Measurements from ENCODE around the gene SLC22A3. TPM values are rescaled to one million over a fixed set of nuclear protein-coding genes. Genes with fewer than 3 reads are reported as not detected.

The SLC22A3 gene
- total and polyA plus RNA-seq, 2 of the 4 experiments (the other 2 are of a cell fraction): not detected

- WGBS, 2 experiments (ENCODE audit: extremely low coverage in 2 of 2, insufficient read length in 1 of 2): 67% methylated on average over 1 of the region's 2 CpGs; no CpG with 5 or more reads in 1 of the 2 experiments
- Histone ChIP-seq H3K9ac (ENCODE audit: low read depth, low read length) (no peak overlapping the region), H3K9me3 (ENCODE audit: control insufficient read depth, insufficient read depth, low read length) (no peaks in the 10 kb centered on the region), H3K36me3 (ENCODE audit: control insufficient read depth, insufficient read depth, low read length) (no peaks in the 10 kb centered on the region), H2BK20ac (ENCODE audit: low read depth, low read length) (no peak overlapping the region), H2BK5ac (ENCODE audit: low read depth, low read length, poor library complexity, severe bottlenecking) (no peak overlapping the region), H3K4me3 (ENCODE audit: insufficient read depth, low read depth, low read length) (no peak overlapping the region), H4K8ac (ENCODE audit: low read depth in 2 of 2, low read length in 2 of 2) (no peak overlapping the region), H3K27me3 (ENCODE audit: control insufficient read depth, insufficient read depth, low read length) (peaks cover 2% of the 10 kb centered on the region), H3K14ac (replicated peaks; ENCODE audit: low read depth, low read length) (no peak overlapping the region), H3K9me1 (ENCODE audit: insufficient read depth, low read length) (no peaks in the 10 kb centered on the region), H4K20me1 (ENCODE audit: insufficient read depth, low read length) (no peaks in the 10 kb centered on the region), H3K79me1 (ENCODE audit: low read depth in 1 of 2, low read length in 2 of 2) (no peaks in the 10 kb centered on the region), H2AK9ac (replicated peaks; ENCODE audit: low read depth, low read length, poor library complexity) (no peak overlapping the region), H2BK15ac (ENCODE audit: low read depth, low read length) (no peak overlapping the region), H3K56ac (ENCODE audit: extremely low read depth, insufficient read depth, low read length) (no peak overlapping the region), H2AFZ (replicated peaks; ENCODE audit: low read length, poor library complexity) (no peak overlapping the region), H3K23ac (ENCODE audit: low read depth, low read length) (no peak overlapping the region), H3K18ac (ENCODE audit: low read depth, low read length) (no peak overlapping the region), H4K91ac (ENCODE audit: insufficient read depth, low read depth, low read length) (no peak overlapping the region), H4K5ac (ENCODE audit: low read depth, low read length) (no peak overlapping the region), H3K4me1 (ENCODE audit: control insufficient read depth, insufficient read depth, low read length) (no peaks in the 10 kb centered on the region), H3K4me2 (ENCODE audit: low read depth, low read length) (no peak overlapping the region), H2BK120ac (ENCODE audit: low read depth, low read length) (no peak overlapping the region), H3K27ac (ENCODE audit: insufficient read depth, low read length) (no peak overlapping the region), H2AK5ac (ENCODE audit: low read depth, low read length) (no peak overlapping the region), H3K4ac (ENCODE audit: low read depth, low read length) (no peak overlapping the region)
- DNase-seq (no peak), ATAC-seq (ENCODE audit: low read depth) (no peak)
- POLR2A ChIA-PET (ENCODE audit: unreplicated experiment): no interaction called here
- in situ Hi-C loops (cut with MboI; ENCODE audit: low sequenced_read_pairs) (no loop called here), intact Hi-C loops (cut with micrococcal nuclease) (no loop called here), dilution Hi-C loops (cut with HindIII; ENCODE audit: low sequenced_read_pairs, unreplicated experiment) (no loop called here)
- no TSS peak for BruUV-seq (replicated peaks)
- TF ChIP-seq MAZ (IDR thresholded peaks at IDR 0.05; ENCODE audit: borderline replicate concordance, low read depth, low read length) (no peak), MXI1 (IDR thresholded peaks at IDR 0.05; ENCODE audit: borderline replicate concordance, low read depth, low read length) (no peak), CEBPB (IDR thresholded peaks at IDR 0.05; ENCODE audit: low read depth, low read length) (no peak), RFX5 (IDR thresholded peaks at IDR 0.05; ENCODE audit: low read depth, low read length) (no peak), CHD1 (IDR thresholded peaks at IDR 0.05; ENCODE audit: low read depth, low read length) (no peak)
- CTCF ChIA-PET: interaction anchor here (0.7 kb wide), 1 partner anchor 10 kb away, joined by 3 read pairs; no protein-coding TSS in a partner anchor
Observed at GRCh38 chr6:160445130-160445529, 97.0 kb downstream of the SLC22A3 start.
